Effector memory CD8-positive, alpha-beta T cell (primary cell): ENCODE measurements around the gene BNC2.

Source experiments
- ATAC-seq: fragments of 150-1000 bp; cut with Tn5 transposase; replicated peaks from 2 replicates; pipeline ENCODE4 v1.10.0; 2021; ENCODE audit warnings: mild to moderate bottlenecking, moderate library complexity
- DNase-seq, 3 experiments: peaks; one replicate each; pipeline ENCODE4 v3.0.0; 2021
- H3K27ac Mint-ChIP-seq, 2 donors: one replicate each; pipeline ENCODE4 v1.8.0; 2022; ENCODE audit warnings: mild to moderate bottlenecking in 2 of 2, mixed read lengths in 2 of 2, moderate library complexity in 2 of 2
- H3K27me3 Mint-ChIP-seq, 2 donors: one replicate each; pipeline ENCODE4 v1.8.0; 2022; ENCODE audit warnings: mixed read lengths in 2 of 2
- H3K36me3 Mint-ChIP-seq: one replicate; pipeline ENCODE4 v1.8.0; 2022; ENCODE audit warnings: mild to moderate bottlenecking, moderate library complexity, mixed read lengths; ENCODE audit not compliant: insufficient read depth
- H3K4me1 Mint-ChIP-seq, 2 donors: one replicate each; pipeline ENCODE4 v1.8.0; 2022; ENCODE audit warnings: low read depth in 2 of 2, mixed read lengths in 2 of 2
- H3K4me3 Mint-ChIP-seq, 2 donors: one replicate each; pipeline ENCODE4 v1.8.0; 2022; ENCODE audit warnings: mild to moderate bottlenecking in 2 of 2, mixed read lengths in 2 of 2, moderate library complexity in 2 of 2
- H3K9me3 Mint-ChIP-seq, 2 donors: one replicate each; pipeline ENCODE4 v1.8.0; 2022; ENCODE audit warnings: mixed read lengths in 2 of 2

Gene BNC2

GRCh38 chr9:16626577-16627130 lies 243.8 kb downstream of the BNC2 start:
- no peaks in the 10 kb centered on the region for H3K4me1 Mint-ChIP-seq
- no peak overlapping the region for H3K27ac Mint-ChIP-seq
- DNase-seq: no peak
- no peak overlapping the region for H3K4me3 Mint-ChIP-seq
- ATAC-seq: no peak
- H3K9me3 Mint-ChIP-seq: peaks cover 4 to 7% of the 10 kb centered on the region in 2 donors
- H3K36me3 Mint-ChIP-seq: no peaks in the 10 kb centered on the region
- H3K27me3 Mint-ChIP-seq: no peaks in the 10 kb centered on the region

- no peaks in the 10 kb centered on the region for H3K27me3 Mint-ChIP-seq
- ATAC-seq (no peak), DNase-seq (no peak)
- no peak overlapping the region for H3K4me3 Mint-ChIP-seq
- H3K36me3 Mint-ChIP-seq: no peaks in the 10 kb centered on the region
- peaks cover 5 to 7% of the 10 kb centered on the region in 2 donors for H3K9me3 Mint-ChIP-seq
- H3K27ac Mint-ChIP-seq: no peak overlapping the region
- no peaks in the 10 kb centered on the region for H3K4me1 Mint-ChIP-seq
Measured at GRCh38 chr9:16625811-16626210, 244.7 kb downstream of the BNC2 start.

- no peak for ATAC-seq
- Mint-ChIP-seq H3K9me3 (peaks cover 5 to 7% of the 10 kb centered on the region in 2 donors), H3K4me3 (no peak overlapping the region), H3K36me3 (no peaks in the 10 kb centered on the region), H3K4me1 (no peaks in the 10 kb centered on the region), H3K27me3 (no peaks in the 10 kb centered on the region), H3K27ac (no peak overlapping the region)
- DNase-seq: no peak
Measured at GRCh38 chr9:16625161-16625631, 245.3 kb downstream of the BNC2 start.

GRCh38 chr9:16624744-16625117 lies 245.7 kb downstream of the BNC2 start:
- no peak overlapping the region for H3K27ac Mint-ChIP-seq
- peaks cover 5 to 7% of the 10 kb centered on the region in 2 donors for H3K9me3 Mint-ChIP-seq

GRCh38 chr9:16623989-16624743 lies 246.3 kb downstream of the BNC2 start:
- no peak overlapping the region for H3K27ac Mint-ChIP-seq
- no peaks in the 10 kb centered on the region for H3K36me3 Mint-ChIP-seq
- peaks cover 5 to 7% of the 10 kb centered on the region in 2 donors for H3K9me3 Mint-ChIP-seq
- no peaks in the 10 kb centered on the region for H3K4me1 Mint-ChIP-seq
- ATAC-seq: no peak
- H3K27me3 Mint-ChIP-seq: no peaks in the 10 kb centered on the region
- H3K4me3 Mint-ChIP-seq: no peak overlapping the region
- no peak for DNase-seq

More at GRCh38 chr9:16624744-16625117, 245.7 kb downstream of the BNC2 start:
- no peaks in the 10 kb centered on the region for H3K27me3 Mint-ChIP-seq
- DNase-seq: no peak
- no peak overlapping the region for H3K4me3 Mint-ChIP-seq
- no peaks in the 10 kb centered on the region for H3K4me1 Mint-ChIP-seq
- H3K36me3 Mint-ChIP-seq: no peaks in the 10 kb centered on the region
- ATAC-seq: no peak

- DNase-seq (no peak), ATAC-seq (no peak)
- no peaks in the 10 kb centered on the region for H3K27me3 Mint-ChIP-seq
- no peak overlapping the region for H3K4me3 Mint-ChIP-seq
- H3K27ac Mint-ChIP-seq: no peak overlapping the region
- H3K4me1 Mint-ChIP-seq: no peaks in the 10 kb centered on the region
- H3K9me3 Mint-ChIP-seq: peaks cover 7 to 9% of the 10 kb centered on the region in 2 donors
- no peaks in the 10 kb centered on the region for H3K36me3 Mint-ChIP-seq
Measured at GRCh38 chr9:16622541-16622940, 247.9 kb downstream of the BNC2 start.

- Mint-ChIP-seq H3K9me3 (peaks cover 4 to 8% of the 10 kb centered on the region in 2 donors), H3K4me3 (no peak overlapping the region), H3K27me3 (no peaks in the 10 kb centered on the region), H3K4me1 (no peaks in the 10 kb centered on the region), H3K27ac (no peak overlapping the region), H3K36me3 (no peaks in the 10 kb centered on the region)
- ATAC-seq (no peak), DNase-seq (no peak)
Measured at GRCh38 chr9:16619914-16620520, 250.5 kb downstream of the BNC2 start.

GRCh38 chr9:16619402-16619801 lies 251.1 kb downstream of the BNC2 start:
- H3K27me3 Mint-ChIP-seq: no peaks in the 10 kb centered on the region
- H3K36me3 Mint-ChIP-seq: no peaks in the 10 kb centered on the region
- no peak overlapping the region for H3K4me3 Mint-ChIP-seq
- ATAC-seq: no peak
- no peaks in the 10 kb centered on the region for H3K4me1 Mint-ChIP-seq
- no peak for DNase-seq
- peaks cover 0 to 6% of the 10 kb centered on the region in 2 donors for H3K9me3 Mint-ChIP-seq
- H3K27ac Mint-ChIP-seq: no peak overlapping the region

GRCh38 chr9:16618524-16618923 lies 251.9 kb downstream of the BNC2 start:
- Mint-ChIP-seq H3K9me3 (peaks cover 0 to 6% of the 10 kb centered on the region in 2 donors), H3K27me3 (no peaks in the 10 kb centered on the region), H3K36me3 (no peaks in the 10 kb centered on the region), H3K4me1 (no peaks in the 10 kb centered on the region), H3K27ac (no peak overlapping the region), H3K4me3 (no peak overlapping the region)
- DNase-seq (no peak), ATAC-seq (no peak)

GRCh38 chr9:16616686-16617085 lies 253.8 kb downstream of the BNC2 start:
- Mint-ChIP-seq H3K4me3 (no peak overlapping the region), H3K36me3 (no peaks in the 10 kb centered on the region), H3K9me3 (peaks cover 0 to 6% of the 10 kb centered on the region in 2 donors), H3K27ac (no peak overlapping the region), H3K27me3 (no peaks in the 10 kb centered on the region), H3K4me1 (no peaks in the 10 kb centered on the region)
- ATAC-seq (no peak), DNase-seq (no peak)

GRCh38 chr9:16615451-16615850 lies 255.0 kb downstream of the BNC2 start:
- Mint-ChIP-seq H3K4me3 (no peak overlapping the region), H3K9me3 (peaks cover 0 to 4% of the 10 kb centered on the region in 2 donors), H3K27me3 (no peaks in the 10 kb centered on the region), H3K36me3 (no peaks in the 10 kb centered on the region), H3K4me1 (no peaks in the 10 kb centered on the region), H3K27ac (no peak overlapping the region)
- DNase-seq (no peak), ATAC-seq (no peak)

GRCh38 chr9:16613605-16614004 lies 256.9 kb downstream of the BNC2 start:
- DNase-seq: no peak
- H3K27ac Mint-ChIP-seq: no peak overlapping the region
- no peaks in the 10 kb centered on the region for H3K36me3 Mint-ChIP-seq
- no peak overlapping the region for H3K4me3 Mint-ChIP-seq
- ATAC-seq: no peak
- no peaks in the 10 kb centered on the region for H3K27me3 Mint-ChIP-seq
- H3K9me3 Mint-ChIP-seq: peaks cover 0 to 5% of the 10 kb centered on the region in 2 donors
- no peaks in the 10 kb centered on the region for H3K4me1 Mint-ChIP-seq

- H3K4me3 Mint-ChIP-seq: no peak overlapping the region
- no peak overlapping the region for H3K27ac Mint-ChIP-seq
- ATAC-seq (no peak), DNase-seq (no peak)
- peaks cover 0 to 1% of the 10 kb centered on the region in 2 donors for H3K9me3 Mint-ChIP-seq
- H3K27me3 Mint-ChIP-seq: no peaks in the 10 kb centered on the region
- H3K36me3 Mint-ChIP-seq: no peaks in the 10 kb centered on the region
- H3K4me1 Mint-ChIP-seq: no peaks in the 10 kb centered on the region
Measured at GRCh38 chr9:16613051-16613450, 257.4 kb downstream of the BNC2 start.

- no peaks in the 10 kb centered on the region for H3K4me1 Mint-ChIP-seq
- H3K9me3 Mint-ChIP-seq: peaks cover 0 to 1% of the 10 kb centered on the region in 2 donors
- H3K4me3 Mint-ChIP-seq: no peak overlapping the region
- ATAC-seq (no peak), DNase-seq (no peak)
- no peak overlapping the region for H3K27ac Mint-ChIP-seq
- no peaks in the 10 kb centered on the region for H3K27me3 Mint-ChIP-seq
- H3K36me3 Mint-ChIP-seq: no peaks in the 10 kb centered on the region
Measured at GRCh38 chr9:16612627-16613026, 257.8 kb downstream of the BNC2 start.
